ENCODE data around the gene KCNJ6. TPM values are rescaled to one million over a fixed set of nuclear protein-coding genes. Genes with fewer than 3 reads are reported as not detected.

The KCNJ6 gene
- total and polyA plus RNA-seq, 2 of the 8 experiments (the other 6 are each of a cell fraction or from before 2014, with no cell fraction given) = 0.51 to 1.2 TPM

DNA sequence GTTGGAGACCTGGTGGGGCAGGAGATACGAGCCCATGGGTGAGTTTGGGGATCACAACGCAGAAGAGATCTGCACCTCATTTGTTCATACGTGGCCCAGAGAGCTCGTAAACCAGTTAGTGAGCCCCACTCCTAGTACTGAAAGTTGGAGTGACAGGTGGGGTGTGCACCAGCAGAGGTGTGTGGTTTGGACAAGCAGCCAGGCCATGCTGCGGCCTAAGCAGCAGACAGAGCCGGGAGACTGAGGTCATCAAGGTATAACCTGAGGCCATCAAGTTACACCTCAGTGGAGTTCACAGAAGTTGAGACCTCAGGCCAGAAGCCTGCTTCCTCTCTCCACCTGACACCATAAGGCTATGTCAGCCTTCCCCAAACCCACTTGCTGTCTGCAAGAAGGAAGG, 27.6 kb downstream of the KCNJ6 start:
- ChIA-PET CTCF (ENCODE audit: partially characterized antibody) (interaction anchor here (1.1 kb wide), 1 partner anchor 75 kb away, joined by 3 read pairs; no protein-coding TSS in a partner anchor), POLR2A (ENCODE audit: partially characterized antibody) (no interaction called here)
- H2AK5ac ChIP-seq (ENCODE audit: low read depth, low read length) = no peak overlapping the region
- H3K9ac ChIP-seq (replicated peaks in 1 of 4; ENCODE audit: extremely low read depth in 1 of 4, low read depth in 3 of 4, low read length in 3 of 4) = no peak overlapping the region
- FAIRE-seq (no peak), DNase-seq (ENCODE audit: low read depth in 1 of 2, low spot score in 2 of 2) (no peak)
- H3K36me3 ChIP-seq (ENCODE audit: control insufficient read depth in 2 of 4, insufficient read depth in 4 of 4, low read length in 3 of 4) = no peaks in the 10 kb centered on the region
- TF ChIP-seq POU5F1 (IDR thresholded peaks at IDR 0.05; ENCODE audit: low read depth, low read length) = no peak
- TF ChIP-seq RBBP5 (IDR thresholded peaks at IDR 0.05; ENCODE audit: borderline replicate concordance, low read depth, low read length) = no peak
- no peak for TF ChIP-seq BRCA1 (IDR thresholded peaks at IDR 0.05; ENCODE audit: low read depth, low read length)
- no peak for TF ChIP-seq POLR2AphosphoS5 (IDR thresholded peaks at IDR 0.05; ENCODE audit: low read depth, low read length)
- TF ChIP-seq NRF1 (IDR thresholded peaks at IDR 0.05; ENCODE audit: low read depth, low read length) = no peak
- no peak for TF ChIP-seq RFX5 (IDR thresholded peaks at IDR 0.05; ENCODE audit: borderline replicate concordance, low read depth, low read length)
- TF ChIP-seq GTF2F1 (IDR thresholded peaks at IDR 0.05; ENCODE audit: borderline replicate concordance, low read depth, low read length) = no peak
- H3K4ac ChIP-seq (replicated peaks; ENCODE audit: insufficient read length, low read depth, low read length) = no peak overlapping the region
- H3K56ac ChIP-seq (replicated peaks; ENCODE audit: insufficient read length, low read depth, low read length) = no peak overlapping the region
- H3K23ac ChIP-seq (ENCODE audit: insufficient read length) = no peak overlapping the region
- no peak overlapping the region for H3K14ac ChIP-seq (ENCODE audit: insufficient read length)
- no peak overlapping the region for H3K4me2 ChIP-seq (ENCODE audit: insufficient read depth in 1 of 2, low read depth in 2 of 2, low read length in 2 of 2)
- H2BK20ac ChIP-seq (ENCODE audit: low read length) = no peak overlapping the region
- no peak overlapping the region for H3K27ac ChIP-seq (ENCODE audit: low read depth, low read length)
- no peaks in the 10 kb centered on the region for H3K27me3 ChIP-seq (replicated peaks in 1 of 4; ENCODE audit: control insufficient read depth in 3 of 4, extremely low read depth in 1 of 4, insufficient read depth in 3 of 4, low read length in 3 of 4)
- no peak overlapping the region for H4K91ac ChIP-seq (replicated peaks; ENCODE audit: insufficient read length, low read length)
- H3K4me1 ChIP-seq (replicated peaks in 1 of 4; ENCODE audit: control insufficient read depth in 3 of 4, insufficient read depth in 4 of 4, low read length in 3 of 4) = peaks cover 0 to 4% (median 0%) of the 10 kb centered on the region in 4 experiments; a peak in 1 of 7 replicates
- no peak overlapping the region for H4K5ac ChIP-seq (ENCODE audit: insufficient read length, low read depth, low read length)
- H3K23me2 ChIP-seq (ENCODE audit: low read depth, low read length) = no peaks in the 10 kb centered on the region
- no peak overlapping the region for H4K8ac ChIP-seq (ENCODE audit: extremely low read depth, insufficient read depth, low read length)
- H2AFZ ChIP-seq (ENCODE audit: low read length) = no peak overlapping the region
- no peak overlapping the region for H3K4me3 ChIP-seq (ENCODE audit: extremely low read depth in 1 of 4, insufficient read depth in 2 of 4, low read depth in 3 of 4, low read length in 4 of 4)
- H2BK120ac ChIP-seq (replicated peaks; ENCODE audit: low read depth, low read length) = no peak overlapping the region
- H2BK15ac ChIP-seq (ENCODE audit: low read length) = no peak overlapping the region
- WGBS, 2 experiments (ENCODE audit: extremely low coverage in 1 of 2, insufficient coverage in 1 of 2, insufficient read length in 1 of 2, insufficient replicate concordance in 2 of 2, low coverage in 1 of 2, low lambda C conversion rate in 2 of 2, missing lambda C conversion rate in 1 of 2) = 93% methylated on average over 6 of the region's 6 CpGs; no CpG with 5 or more reads in 1 of the 2 experiments
- no peak overlapping the region for H3K18ac ChIP-seq (ENCODE audit: extremely low read depth, low read length)
- no peak overlapping the region for H2BK5ac ChIP-seq (ENCODE audit: low read depth, low read length)
- H4K20me1 ChIP-seq (replicated peaks in 1 of 2; ENCODE audit: control insufficient read depth in 1 of 2, insufficient read depth in 2 of 2, low read length in 2 of 2) = no peaks in the 10 kb centered on the region
- no peaks in the 10 kb centered on the region; a peak in 1 of 4 replicates for H3K79me2 ChIP-seq (ENCODE audit: control insufficient read depth in 1 of 2, insufficient read depth in 2 of 2, low read length in 2 of 2)
- H3K79me1 ChIP-seq (ENCODE audit: low read depth, low read length) = no peaks in the 10 kb centered on the region
- H2BK12ac ChIP-seq (ENCODE audit: low read depth, low read length) = no peak overlapping the region
- H3K9me3 ChIP-seq (ENCODE audit: insufficient read depth in 2 of 2, low read depth in 1 of 2, low read length in 1 of 2) = no peaks in the 10 kb centered on the region
